ENCODE results near the gene ACOT9.
"Not testable (repeated sequence)": the region's sequence is repeated elsewhere in the genome, so short reads cannot be mapped to it uniquely, and the experiment has no call there.

The ACOT9 gene

DNA sequence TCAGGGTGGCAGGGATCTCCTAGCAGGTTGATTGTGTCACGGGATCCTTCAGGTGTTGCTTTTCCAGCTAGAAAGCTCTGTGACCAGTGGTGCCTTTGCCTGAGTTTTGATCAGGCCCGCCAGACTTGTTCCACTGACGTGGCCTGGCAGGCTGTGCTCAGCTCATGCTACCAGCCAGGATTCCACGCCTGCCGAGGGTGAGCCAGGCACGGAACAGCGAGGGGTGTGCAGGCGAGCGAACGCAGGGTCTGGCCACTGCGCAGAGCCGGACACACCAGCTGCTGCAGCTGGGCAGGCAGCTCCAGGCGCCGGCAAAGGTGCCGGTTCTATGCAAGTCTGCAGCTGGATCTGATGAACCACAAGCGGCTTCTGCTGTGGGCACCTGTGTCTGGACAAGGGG, 22.8 kb upstream of the ACOT9 start:
- DNase-seq, result no peak

DNA sequence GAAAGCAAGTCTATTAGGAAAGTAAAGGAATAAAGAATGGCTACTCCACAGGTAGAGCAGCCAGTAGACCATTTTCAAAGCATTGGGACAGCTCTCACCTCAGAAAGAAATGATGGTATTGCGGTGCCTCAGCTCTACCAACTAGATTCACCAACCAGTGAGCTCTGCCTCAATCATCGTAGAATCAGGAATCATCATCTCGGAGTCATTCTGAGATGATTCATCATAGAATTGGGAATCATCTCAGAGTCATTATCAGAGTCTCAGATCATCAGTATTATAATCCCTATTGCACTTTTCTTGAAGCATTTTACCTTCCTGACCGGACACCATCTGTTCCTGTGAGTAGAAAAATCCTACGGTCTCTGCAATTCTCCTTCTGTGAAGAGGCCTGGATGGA, 22.4 kb upstream of the ACOT9 start:
- DNase-seq, result no peak

DNA sequence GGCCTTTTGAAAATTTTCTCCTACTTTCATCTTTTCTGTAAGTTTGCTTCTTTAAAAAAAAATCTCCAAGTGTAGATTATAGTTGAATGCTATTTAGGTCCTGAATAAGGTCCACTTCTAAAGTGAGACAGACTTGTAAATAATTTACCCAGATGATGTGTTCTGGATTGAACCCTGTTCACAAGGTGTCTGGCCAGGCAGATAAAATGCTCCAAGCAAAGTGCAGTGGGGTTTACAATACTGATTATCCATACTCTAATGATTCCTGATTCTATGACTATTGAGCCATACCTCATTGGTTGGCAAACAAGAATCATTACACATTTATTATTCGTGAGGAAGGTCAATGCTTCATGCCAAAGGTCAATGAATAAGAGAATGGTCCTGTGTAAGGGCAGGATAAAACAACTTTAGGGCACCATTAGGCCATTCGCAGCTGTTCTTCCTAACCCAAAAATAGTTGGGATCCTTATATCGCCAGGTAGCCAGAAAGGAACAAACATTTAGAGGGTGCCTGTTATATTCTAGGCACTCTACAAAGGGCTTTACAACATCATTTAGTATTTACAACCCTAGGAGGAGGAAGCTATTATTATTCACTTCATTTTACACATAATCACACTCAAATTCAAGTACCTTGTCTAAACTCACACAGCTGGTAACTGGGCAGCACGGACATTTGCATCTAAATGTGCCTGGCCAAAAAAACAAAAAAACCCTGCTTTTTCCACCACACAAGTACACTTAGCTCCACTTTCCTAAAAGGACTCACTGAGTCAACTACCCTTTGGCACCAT, 21.3 kb upstream of the ACOT9 start:
- no peak for DNase-seq

- no peak for DNase-seq
These were observed 16.7 kb upstream of the ACOT9 start for GRCh38 chrX:23759821-23760220.

DNA sequence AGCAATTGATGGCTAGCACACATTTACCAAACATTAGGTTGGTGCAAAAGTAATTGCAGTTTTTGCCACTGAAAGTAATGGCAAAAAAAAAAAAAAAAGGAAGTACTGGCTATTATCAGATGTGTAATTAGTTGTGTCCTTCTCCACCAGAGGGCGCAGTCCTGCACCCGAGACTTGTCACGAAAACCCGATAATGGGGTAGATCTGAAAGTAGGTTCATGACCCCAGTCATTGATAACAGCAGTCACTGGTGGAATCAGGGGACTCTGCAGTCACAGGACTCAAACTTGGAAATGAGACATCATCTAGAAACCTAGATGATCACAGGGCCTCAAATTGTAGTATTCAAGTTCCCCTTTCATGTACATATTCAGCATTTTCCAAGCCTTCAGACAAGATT, 13.1 kb upstream of the ACOT9 start:
- peak; percentile 67 to 76 for DNase-seq

- no peak for DNase-seq
These were observed 11.6 kb upstream of the ACOT9 start for GRCh38 chrX:23754664-23755063.

- no peak for DNase-seq
These were observed 9.8 kb upstream of the ACOT9 start for GRCh38 chrX:23752740-23753415.

DNA sequence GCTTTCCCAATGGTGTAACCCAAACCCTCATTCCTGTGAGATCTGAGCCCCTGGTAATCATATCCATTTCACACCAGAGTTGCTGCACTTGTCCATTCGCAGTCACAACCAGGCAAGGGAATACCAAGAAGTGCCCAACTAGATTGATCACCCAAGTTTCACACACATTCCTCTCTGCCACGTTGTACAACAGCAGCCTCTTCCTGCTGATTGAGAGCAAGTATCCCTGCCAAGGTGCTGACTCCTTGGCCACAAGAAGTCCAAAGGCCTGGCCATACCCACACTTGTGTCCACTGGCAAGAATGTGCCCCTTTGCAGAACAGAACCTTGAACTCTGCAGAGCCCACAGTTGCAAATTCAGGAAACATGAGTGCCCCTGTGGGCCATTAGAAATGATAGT, 6.5 kb upstream of the ACOT9 start:
- no peak for DNase-seq

GRCh38 chrX:23749129-23749528, 6.1 kb upstream of the ACOT9 start:
- no peak for DNase-seq

DNA sequence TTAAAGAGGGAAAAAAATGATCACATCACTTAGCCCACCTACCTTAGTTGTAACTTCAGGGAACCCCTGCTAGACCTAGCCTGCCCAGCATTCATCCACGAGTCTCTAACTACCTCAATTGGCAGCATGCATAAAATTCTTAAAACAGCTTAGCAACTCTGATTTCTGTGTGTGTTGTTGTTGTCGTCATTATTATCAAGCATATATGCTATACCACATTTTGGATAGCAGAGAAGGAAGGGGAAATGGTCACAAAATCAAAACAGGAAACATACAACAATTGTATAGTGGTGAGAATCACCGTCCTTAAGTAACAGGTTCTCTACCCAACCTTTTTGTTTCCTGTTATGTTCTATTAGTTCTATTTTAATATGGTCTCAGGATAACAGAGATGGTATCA, 2.7 kb upstream of the ACOT9 start:
- peak in 1 of 2 donors; percentile 15 for DNase-seq

DNA sequence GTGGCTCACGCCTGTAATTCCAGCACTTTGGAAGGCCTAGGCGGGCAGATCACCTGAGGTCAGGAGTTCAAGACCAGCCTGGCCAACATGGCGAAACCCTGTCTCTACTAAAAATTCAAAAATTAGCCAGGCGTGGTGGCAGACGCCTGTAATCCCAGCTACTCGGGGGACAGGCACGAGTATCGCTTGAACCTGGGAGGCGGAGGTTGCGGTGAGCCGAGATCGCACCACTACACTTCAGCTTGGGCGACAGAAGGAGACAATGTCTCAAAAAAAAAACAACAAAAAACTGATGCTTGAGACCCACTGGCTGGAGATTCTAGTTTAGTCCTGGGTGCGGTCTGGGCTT, 521 bp upstream of the ACOT9 start:
- DNase-seq, result not testable (repeated sequence)

GRCh38 chrX:23742174-23742696, 841 bp downstream of the ACOT9 start:
- peak in 1 of 2 donors; percentile 5 for DNase-seq

GRCh38 chrX:23737413-23737812, 5.7 kb downstream of the ACOT9 start:
- peak; percentile 31 to 51 for DNase-seq

DNA sequence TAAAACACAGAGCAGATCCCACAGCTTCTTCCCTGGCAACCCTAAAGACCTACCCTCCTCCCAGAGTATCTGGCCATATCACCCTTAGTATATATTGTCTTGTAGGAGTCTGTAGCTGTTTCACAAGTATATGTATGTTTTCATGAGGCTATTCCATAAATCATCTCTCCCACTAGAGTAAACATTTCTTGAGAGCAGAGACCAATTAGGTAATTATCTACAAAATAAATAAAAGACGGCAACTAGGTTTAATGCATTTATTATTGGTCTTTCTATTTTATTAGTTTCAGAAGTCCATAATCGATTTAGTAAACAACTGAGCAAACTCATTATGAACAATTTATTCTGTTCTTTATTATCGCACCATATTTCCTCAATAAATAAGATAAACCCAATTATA, 7.0 kb downstream of the ACOT9 start:
- DNase-seq, result no peak

- peak; percentile 55 to 81 for DNase-seq
These were observed 10.4 kb downstream of the ACOT9 start for GRCh38 chrX:23732704-23733103.

GRCh38 chrX:23731951-23732350, 11.1 kb downstream of the ACOT9 start:
- DNase-seq, result peak; percentile 50 to 52

DNA sequence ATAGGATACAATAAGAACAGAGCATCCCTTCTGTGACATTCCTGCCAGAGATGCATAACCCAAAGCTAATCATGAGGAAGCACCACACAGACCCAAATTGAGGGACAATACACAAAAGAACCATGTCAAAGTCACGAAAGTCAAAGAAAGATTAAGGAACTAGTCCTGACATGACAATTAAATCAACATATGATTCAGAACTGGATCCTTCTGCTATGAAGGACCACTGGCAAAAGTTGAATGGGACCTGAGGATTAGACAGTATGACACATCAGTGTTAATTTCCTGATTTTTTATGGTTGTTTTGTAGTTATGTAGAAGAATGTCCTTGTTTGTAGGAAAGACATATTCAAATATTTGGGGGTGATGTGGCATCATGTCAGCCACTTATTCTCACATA, 13.9 kb downstream of the ACOT9 start:
- no peak for DNase-seq

GRCh38 chrX:23727206-23727605, 15.9 kb downstream of the ACOT9 start:
- peak; percentile 51 to 52 for DNase-seq

DNA sequence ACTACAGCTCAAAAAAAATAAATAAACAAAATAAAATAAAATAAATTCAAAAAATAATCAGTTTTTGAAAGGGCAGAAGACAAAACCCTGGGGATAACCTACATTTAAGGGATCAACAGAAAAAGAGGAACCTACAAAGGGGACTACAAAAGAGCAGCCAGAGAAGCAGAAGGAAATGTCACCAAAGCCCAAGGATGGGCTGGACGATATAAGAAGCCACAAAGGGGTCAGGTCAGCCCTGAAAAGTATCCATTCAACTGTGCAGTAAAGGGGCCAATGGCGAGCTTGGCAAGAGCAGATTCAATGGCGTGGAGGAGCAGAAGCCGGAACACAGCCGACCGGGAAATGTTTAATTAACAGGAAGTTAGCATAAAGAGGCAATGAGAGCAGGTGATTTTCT, 16.9 kb downstream of the ACOT9 start:
- peak; percentile 24 to 66 for DNase-seq

DNA sequence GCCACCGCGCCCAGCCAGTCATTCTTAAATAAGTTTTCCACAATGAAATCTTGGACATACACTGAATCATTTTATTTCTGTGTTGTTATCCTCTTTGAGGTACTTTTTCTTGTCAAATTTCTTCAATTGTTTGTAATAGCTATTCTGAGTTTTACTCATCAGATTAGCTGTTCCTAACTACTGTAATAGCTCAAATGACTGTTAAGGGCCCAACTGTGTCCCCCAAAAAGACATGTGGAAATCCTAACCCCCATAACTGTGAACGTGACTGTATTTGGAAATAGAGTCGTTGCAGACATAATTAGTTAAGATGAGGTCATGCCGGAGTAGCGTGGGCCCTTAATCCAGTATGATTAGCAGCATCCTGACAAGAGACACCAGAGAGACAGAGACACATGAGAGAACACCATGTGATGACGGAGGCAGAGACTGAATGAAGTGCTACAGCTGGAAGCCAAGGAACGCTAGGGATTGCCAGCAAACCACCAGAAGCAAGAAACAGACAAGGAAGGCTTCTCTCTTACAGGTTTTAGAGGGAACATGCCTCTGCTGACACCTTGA, 22.9 kb downstream of the ACOT9 start:
- no peak for DNase-seq

GRCh38 chrX:23705235-23705634, 37.8 kb downstream of the ACOT9 start:
- DNase-seq, result no peak

- DNase-seq, result no peak
These were observed 38.3 kb downstream of the ACOT9 start for GRCh38 chrX:23704673-23705206.

DNA sequence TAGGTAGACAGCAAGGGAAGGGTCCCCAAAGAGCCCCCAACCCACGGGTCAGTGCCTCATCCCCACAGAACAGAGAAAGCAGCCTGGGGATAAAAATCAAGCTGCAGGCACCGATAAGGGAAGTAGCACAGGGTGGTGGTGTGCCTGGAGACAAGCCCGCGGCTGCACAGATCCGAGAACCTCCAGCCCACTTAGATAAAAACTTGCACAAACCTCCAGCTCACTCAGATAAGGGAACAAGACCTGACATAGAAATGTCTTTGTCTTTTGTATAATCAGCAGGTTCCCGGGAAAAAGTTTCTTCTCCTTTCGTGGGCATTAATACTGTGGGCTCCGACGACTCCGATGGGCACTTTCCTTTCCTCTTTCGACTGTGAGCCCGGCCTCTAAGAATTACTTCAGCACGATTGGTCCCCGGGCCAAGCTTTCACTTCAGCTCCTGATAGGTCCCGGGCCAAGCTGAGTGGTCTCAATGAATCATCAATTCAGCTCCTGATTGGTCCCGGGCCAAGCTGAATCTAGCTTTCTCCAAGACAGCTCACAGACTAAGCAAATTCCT, 43.4 kb downstream of the ACOT9 start:
- DNase-seq, result peak; percentile 58 to 70

All from inflammatory macrophage (primary cell).